ENCODE measurements around the gene LAMC3. TPM values are rescaled to one million over a fixed set of nuclear protein-coding genes. Genes with fewer than 3 reads are reported as not detected.

Gene LAMC3
- total RNA-seq, 1 donor from 2014 or later, result 26.4 TPM

- no peaks in the 10 kb centered on the region for H3K9me3 ChIP-seq
- no peak for ATAC-seq
- no peak overlapping the region for H3K27ac ChIP-seq
- intact Hi-C loops (cut with DNase I), result no loop called here
- H3K4me3 ChIP-seq, result no peak overlapping the region
- no peaks in the 10 kb centered on the region for H3K27me3 ChIP-seq (ENCODE audit: low read depth)
- TF ChIP-seq CTCF (IDR thresholded peaks at IDR 0.05), result no peak
- H3K4me1 ChIP-seq, result no peaks in the 10 kb centered on the region
- DNase-seq, result no peak
- H3K36me3 ChIP-seq, result no peaks in the 10 kb centered on the region
Measured at GRCh38 chr9:131082774-131083512, 74.0 kb downstream of the LAMC3 start.

- H3K27ac ChIP-seq, result no peak overlapping the region
- H3K27me3 ChIP-seq (ENCODE audit: low read depth), result no peaks in the 10 kb centered on the region
- H3K9me3 ChIP-seq, result no peaks in the 10 kb centered on the region
- H3K4me1 ChIP-seq, result no peaks in the 10 kb centered on the region
- H3K36me3 ChIP-seq, result no peaks in the 10 kb centered on the region
- DNase-seq (no peak), ATAC-seq (no peak)
- intact Hi-C loops (cut with DNase I), result no loop called here
- no peak for TF ChIP-seq CTCF (IDR thresholded peaks at IDR 0.05)
- H3K4me3 ChIP-seq, result no peak overlapping the region
Measured at GRCh38 chr9:131084661-131085369, 75.8 kb downstream of the LAMC3 start.

GRCh38 chr9:131085370-131086122 is 76.6 kb downstream of the LAMC3 start:
- Histone ChIP-seq H3K4me3 (no peak overlapping the region), H3K9me3 (no peaks in the 10 kb centered on the region), H3K36me3 (no peaks in the 10 kb centered on the region), H3K27ac (no peak overlapping the region), H3K27me3 (ENCODE audit: low read depth) (no peaks in the 10 kb centered on the region), H3K4me1 (no peaks in the 10 kb centered on the region)
- intact Hi-C loops (cut with DNase I), result no loop called here
- no peak for TF ChIP-seq CTCF (IDR thresholded peaks at IDR 0.05)
- ATAC-seq, result no peak
- no peak for DNase-seq

- intact Hi-C loops (cut with DNase I), result no loop called here
- H3K27me3 ChIP-seq (ENCODE audit: low read depth), result no peaks in the 10 kb centered on the region
- no peaks in the 10 kb centered on the region for H3K36me3 ChIP-seq
- no peak overlapping the region for H3K4me3 ChIP-seq
- no peaks in the 10 kb centered on the region for H3K4me1 ChIP-seq
- no peak for TF ChIP-seq CTCF (IDR thresholded peaks at IDR 0.05)
- no peak for DNase-seq
- H3K27ac ChIP-seq, result no peak overlapping the region
- no peaks in the 10 kb centered on the region for H3K9me3 ChIP-seq
- ATAC-seq, result no peak
Measured at GRCh38 chr9:131087354-131087893, 78.5 kb downstream of the LAMC3 start.

- TF ChIP-seq CTCF (IDR thresholded peaks at IDR 0.05), result no peak
- no peak overlapping the region for H3K27ac ChIP-seq
- intact Hi-C loops (cut with DNase I), result no loop called here
- no peak for ATAC-seq
- no peak overlapping the region for H3K4me3 ChIP-seq
- peaks cover 20% of the 10 kb centered on the region for H3K27me3 ChIP-seq (ENCODE audit: low read depth)
- DNase-seq, result no peak
- no peaks in the 10 kb centered on the region for H3K9me3 ChIP-seq
- H3K4me1 ChIP-seq, result no peaks in the 10 kb centered on the region
- H3K36me3 ChIP-seq, result no peaks in the 10 kb centered on the region
Measured at GRCh38 chr9:131090025-131090787, 81.2 kb downstream of the LAMC3 start.
